GM19023 (cell line): ENCODE data around the gene GEMIN8.

Source experiments
- ATAC-seq: cut with Tn5 transposase; IDR thresholded peaks from one replicate; pipeline ENCODE4 v1.9.1; 2021; ENCODE audit warnings: mild to moderate bottlenecking, moderate library complexity; ENCODE audit not compliant: unreplicated experiment

The GEMIN8 gene, protein sequence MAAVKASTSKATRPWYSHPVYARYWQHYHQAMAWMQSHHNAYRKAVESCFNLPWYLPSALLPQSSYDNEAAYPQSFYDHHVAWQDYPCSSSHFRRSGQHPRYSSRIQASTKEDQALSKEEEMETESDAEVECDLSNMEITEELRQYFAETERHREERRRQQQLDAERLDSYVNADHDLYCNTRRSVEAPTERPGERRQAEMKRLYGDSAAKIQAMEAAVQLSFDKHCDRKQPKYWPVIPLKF

DNA sequence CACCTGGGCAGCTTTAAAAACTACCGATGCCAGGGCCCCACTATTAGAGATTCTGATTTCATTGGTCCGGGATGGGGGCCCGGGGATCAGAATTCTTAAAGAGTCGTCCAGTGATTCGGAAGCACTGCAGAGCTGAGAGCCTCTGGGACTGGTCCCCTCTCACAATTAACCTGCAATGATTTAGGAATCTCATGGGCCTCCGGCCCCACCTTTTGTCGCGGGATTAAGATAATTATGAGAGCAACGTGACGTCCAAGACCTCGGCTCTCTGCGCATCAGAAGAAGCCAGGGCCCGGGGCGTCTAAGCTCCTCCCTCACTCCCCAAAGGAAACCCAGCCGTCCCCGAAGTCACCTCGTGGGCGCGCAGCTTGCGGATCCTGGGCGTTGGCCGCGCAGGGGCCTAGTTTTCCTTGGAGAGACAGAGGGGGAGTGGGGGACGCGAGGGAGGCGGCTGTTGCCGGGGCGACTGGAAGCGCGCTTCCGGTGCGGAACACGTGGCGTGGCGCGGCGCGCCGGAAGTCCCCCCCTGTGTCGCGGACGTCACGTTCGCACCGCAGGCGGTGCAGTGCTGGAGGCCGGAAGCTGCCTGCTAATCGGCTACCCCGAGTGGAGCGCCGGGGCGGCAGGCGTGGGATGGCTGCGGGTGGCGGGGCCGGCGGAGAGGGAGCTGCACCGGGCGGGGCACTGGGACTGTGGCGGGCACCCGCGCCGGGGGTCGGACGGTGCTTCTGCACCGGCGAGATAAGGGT is at the start of gene GEMIN8:
GEMIN8 (minus strand) TSS at position 468 of the 749 bp plus-strand sequence. CDS start 8,414 bp downstream, outside the sequence.
- ATAC-seq, result peak; percentile 90

DNA sequence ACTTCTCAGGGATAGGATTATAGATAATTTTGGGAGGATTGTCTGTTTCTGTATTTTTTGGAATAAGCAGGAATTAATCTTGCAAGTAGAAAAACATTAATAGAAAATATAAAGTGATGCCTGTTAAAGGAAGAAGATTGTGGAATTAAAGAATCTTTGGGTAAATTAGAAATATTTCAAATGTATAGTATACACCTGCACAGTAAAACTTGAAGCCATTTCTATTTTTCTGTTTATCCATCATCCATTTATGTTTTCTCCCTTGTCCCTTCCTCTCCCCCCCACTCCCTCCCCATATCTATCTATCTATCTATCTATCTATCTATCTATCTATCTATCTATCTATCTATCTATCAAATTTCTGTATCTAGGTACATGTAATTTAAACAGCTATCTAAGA is 46.9 kb upstream of the GEMIN8 start:
- no peak for ATAC-seq

DNA sequence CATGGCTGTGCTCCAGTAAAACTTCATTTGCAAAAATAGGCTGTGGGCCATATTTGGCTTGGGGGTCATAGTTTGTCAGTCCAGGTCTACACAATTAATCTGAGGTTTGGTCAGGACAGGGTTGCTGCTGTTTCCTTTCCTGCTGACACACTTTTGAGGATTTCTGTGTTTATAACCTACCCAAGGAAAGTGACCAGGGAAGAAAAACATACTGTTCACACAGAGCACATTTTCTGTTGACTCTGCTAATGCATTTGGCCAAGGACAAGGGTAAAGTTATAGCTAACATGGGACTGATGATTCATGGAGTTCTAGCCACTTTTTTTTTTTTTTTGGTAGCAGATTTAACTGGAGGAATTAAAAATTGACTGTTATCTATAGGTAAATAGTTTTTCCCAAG is 43.9 kb upstream of the GEMIN8 start:
- ATAC-seq, result no peak

DNA sequence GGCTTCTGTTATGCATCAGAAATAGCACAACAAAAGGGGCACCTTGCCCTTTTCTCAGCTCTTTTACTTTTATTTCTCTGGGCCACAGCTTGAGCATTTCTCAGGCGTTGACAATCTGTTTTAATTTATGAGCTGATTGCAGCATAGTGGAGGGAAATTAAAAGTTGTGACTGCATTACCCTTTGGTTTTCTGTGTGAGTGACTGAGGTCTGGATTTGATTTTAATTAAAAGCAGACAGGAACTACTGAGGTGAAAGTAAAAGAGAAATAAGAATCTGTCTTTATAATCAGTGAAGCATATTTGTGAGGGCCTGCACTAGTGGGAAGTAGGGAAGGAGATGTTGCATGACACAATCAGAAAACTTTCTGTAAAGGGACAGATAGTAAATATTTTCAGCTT is 43.4 kb upstream of the GEMIN8 start:
- no peak for ATAC-seq

DNA sequence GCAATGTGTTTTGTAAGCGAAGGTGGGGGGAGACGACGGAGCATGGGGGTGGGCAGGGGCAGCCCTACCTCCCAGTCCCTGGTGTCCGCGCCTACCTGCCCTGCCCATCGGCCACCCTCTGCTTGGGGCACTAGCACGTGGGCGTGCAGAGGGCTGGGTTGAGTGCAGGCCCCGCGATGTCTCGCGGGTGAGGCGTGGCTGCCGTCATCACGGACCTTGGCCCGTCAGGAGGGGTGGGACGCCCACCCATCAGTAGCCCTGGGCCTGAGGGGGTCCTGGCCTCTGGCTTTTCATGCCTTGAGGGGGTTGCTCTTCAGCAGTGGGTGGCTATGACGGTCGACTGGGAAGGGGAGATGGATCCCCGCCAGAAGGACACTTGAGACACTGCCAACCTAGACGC is 36.1 kb upstream of the GEMIN8 start:
- no peak for ATAC-seq

DNA sequence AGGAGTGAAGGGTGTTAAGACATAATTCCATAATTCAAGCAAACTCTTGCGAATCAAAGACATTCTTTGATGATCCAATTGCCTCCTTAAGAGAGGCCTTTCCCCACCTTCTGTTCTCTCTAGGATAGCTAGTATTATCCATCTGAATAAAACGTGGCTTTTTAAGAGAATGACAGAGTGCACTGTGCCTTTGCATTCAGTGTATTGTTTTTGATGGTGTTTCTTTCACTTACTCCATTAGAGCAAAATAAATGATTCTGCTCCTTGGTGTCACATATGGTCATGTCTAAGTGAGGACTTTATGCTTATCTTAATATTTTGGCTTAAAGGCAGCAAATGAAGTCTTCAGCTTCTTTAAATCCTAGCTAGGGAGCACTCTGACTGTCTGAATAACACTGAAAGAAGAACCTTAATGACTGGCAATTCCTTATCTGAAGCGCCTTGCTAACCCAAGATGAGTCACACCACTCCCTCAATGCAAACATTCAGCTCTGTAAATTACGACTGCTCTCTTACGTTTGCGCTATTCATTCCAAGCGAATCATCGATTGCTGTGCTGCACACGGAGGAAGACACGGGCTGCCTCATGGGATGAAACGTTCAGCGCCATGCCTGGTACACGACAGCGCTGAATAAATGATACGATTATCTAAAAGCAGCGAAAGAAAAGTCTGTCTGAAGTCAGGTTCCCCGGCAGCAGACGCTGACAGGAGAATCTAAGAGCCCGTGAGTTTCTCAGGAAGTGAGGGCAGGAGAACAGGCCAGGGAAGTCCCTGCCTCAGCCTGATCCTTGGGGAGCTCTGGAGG is 35.1 kb upstream of the GEMIN8 start:
- ATAC-seq, result no peak

DNA sequence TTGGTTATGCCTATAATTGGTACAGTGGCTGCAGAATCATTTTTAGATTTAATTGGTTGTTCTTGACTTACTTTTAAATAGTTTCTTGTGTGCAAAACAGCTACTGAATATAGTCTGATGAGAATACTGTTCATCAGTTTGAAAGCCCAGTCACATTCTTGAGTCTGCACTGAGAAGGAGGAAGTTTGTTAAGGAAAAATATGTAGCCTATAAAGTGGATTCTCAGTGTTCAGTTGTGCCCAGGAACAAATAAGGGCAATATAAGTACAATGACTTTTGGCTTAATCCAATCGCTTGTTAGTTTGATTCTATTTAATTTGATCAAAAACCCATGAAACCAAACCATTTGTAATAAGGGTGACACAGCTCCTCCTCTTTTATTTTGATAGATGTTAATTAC is 32.8 kb upstream of the GEMIN8 start:
- ATAC-seq, result no peak

DNA sequence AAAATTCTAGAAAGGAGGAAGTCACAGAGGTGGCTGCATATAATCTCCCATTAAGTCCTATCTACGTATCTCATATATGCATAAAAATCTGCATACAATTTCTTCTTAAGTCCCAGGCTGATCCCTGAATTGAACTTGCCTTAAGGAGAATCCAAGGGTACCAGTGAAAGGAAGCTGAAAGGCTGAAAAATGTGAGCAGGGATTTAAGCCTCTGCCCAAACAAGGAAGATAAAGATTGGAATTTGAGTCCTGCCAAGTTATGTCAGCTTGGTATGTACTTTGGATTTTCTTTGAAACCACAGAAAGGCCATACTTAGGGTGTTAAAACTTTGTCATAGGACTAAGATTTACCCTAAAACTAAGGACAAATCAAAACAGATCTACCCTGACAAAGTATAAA is 26.5 kb upstream of the GEMIN8 start:
- no peak for ATAC-seq

DNA sequence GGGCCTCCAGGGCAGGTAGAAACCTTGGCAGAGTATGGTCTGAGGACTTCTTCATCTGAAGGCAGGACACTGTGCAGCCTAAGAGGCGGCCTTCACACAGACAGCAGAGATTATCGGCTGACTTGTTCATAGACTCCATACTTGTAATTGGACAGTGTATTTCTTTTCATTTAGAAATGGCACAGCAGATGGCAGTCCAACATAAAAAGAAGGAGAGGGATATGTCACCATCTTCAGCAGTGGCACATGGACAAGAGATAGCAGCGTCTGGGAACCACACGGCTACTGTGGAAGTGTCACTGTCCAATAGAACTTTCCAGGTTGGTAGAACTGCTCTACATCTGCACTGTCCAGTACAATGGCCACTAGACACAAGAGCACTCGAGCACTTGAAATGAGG is 21.7 kb upstream of the GEMIN8 start:
- ATAC-seq, result no peak

DNA sequence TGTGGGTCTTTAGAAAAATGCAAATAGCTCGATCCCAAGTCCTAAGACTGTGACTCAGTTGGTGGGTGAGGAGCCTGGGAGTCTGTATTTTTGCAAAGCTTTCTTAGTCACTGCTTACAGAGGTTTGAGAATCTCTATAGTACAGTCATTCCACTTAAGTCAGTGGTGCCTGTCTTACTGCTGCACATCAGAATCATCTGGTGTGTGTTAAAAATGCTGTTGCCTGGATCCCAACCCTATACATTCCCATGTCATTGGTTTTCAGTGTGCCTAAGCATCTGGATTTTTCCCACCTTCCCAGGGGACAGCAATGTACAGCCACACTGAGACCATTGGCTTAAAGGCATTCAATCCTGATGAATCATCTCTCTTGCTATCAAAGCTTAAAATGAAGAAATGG is 21.0 kb upstream of the GEMIN8 start:
- ATAC-seq, result no peak

DNA sequence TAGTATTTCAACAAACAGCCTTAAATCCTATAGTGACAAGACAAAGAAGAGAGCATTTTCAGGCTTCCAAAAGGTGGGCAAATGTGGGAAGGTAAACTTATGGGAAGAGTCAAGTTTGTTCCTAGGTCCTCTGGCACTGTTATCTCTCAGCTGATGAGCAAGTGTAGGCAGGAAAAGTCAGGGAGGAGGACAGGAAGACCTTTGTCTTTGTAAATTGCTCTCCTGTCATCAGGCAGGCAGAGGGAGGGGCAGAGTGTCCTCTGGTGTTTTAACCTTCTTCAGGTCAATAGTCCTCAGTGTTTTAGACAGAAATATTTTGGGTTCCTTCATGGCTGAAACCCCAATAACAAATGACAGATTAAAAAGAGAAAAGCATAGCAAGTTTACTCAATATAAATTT is 13.5 kb upstream of the GEMIN8 start:
- ATAC-seq, result no peak

DNA sequence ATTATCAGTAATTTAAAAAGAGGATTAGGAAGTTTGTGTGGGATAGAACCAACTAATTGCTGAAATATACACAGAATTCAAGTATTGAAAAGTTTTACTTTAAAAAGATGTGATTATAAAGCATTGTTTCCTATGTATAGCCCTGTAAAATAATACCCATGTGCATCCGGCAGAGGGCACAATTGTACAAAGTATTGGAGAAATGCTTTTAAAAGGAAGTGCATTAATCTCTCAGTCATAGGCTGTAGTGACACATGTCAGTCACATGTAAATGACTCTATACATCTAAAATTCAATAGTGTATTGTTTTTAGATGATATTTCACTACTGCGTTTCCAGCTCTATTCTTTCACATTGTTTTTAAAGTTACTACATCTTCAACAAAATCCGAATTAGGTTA is 9.7 kb upstream of the GEMIN8 start:
- no peak for ATAC-seq

DNA sequence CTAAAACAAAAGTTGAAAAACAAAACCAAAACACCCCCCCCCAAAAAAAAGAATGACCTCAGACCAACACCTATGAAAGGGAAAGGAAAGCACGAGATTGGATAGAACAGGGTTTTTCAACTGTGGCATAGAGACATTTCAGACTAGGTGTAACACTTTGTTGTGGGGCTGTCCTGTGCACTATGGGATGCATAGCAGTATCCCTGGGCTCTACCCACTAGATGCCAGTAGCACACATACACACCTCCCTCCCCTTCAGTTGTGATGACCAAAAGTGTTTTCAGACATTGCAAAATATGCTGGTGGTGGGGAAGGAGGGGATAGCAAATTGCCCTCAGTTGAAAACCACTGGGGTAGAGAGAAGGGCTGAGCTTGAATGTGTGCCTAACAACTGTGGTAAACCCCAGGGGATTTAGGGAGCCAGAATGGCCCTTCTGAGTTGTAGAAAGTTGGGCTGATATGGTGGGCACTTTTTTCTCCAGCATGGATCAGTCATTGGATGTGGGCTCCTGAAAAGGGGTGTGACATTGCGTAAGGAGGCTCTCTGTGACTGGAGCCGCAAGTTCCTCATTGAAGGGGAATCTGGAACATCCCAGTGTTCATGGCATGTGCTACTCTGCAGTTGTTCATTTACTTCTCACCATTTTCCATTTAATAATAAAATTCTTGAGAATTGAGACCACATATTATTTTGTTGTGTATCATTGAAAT is 8.8 kb upstream of the GEMIN8 start:
- no peak for ATAC-seq

DNA sequence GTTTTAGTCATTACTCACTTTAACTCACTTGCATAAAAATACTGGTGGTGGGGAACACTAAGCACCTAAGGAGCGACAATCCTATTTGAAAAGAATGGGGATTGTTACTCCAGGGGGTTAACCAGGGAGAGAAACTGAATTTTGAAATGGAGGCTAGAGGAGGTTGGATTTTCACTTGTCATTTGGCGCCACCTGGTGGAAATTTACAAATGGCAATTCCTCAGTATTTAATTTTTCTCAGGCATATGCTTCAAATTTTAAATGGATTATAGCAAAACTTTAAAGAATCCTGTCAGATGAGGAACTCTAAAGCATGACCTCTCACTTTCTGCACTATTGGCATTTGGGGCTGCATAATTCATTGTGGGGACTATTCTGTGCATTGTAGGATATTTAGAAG is 2.7 kb upstream of the GEMIN8 start:
- no peak for ATAC-seq

DNA sequence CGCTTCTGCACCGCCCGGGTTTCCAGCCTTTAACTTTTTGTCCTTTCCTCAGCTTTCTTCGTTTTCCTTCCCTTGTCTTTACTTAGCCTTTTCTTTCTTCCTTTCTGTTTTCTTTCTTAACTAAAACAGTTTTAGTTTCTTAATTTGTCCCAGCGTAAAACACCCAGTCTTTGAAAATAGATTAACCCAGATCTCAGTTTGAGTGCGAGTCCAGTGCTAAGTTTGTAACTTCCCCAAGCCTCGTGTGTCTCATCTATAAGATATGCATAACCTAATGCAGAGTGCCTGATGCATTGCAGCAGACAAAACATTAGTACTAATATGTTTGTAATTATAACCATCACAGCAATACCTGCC is 460 bp upstream of the GEMIN8 start:
- peak; percentile 13 for ATAC-seq

DNA sequence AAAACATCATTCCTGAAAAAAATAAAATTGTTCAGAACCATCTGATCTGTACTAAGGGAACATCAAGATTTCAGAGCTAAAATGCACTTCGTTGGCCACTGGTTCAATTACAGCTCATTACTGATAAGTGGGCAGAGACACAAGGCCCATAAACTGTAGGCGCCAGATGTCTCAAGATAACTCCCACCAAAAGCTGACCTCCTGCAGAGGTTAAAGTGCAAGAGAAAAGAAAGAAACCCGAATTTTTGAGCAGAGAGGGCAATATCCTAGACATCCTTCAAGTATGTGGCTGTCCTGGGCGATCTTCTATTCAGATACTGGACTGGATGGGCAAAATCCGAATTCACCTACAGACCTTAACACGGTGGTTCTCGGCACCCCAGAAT is 660 bp downstream of the GEMIN8 start:
- ATAC-seq, result no peak

DNA sequence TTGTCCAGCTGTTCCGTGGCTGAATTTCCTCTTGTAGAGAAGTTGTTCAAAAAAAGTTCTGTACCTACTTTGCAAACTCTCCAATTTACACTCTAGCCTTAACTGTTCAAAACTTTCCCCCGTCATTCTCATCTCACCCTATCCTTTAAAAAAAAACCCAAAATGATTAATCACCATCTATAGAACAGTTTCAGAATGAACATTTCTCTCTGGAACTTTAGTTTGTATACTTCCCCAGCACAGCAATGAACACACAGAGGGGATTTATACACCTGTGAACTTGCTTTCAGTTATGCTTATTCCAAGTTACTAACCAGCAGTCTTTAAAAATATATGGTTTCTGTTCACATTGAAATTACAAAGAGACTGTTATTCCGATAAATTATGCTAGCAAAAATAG is 1.2 kb downstream of the GEMIN8 start:
- ATAC-seq, result no peak

DNA sequence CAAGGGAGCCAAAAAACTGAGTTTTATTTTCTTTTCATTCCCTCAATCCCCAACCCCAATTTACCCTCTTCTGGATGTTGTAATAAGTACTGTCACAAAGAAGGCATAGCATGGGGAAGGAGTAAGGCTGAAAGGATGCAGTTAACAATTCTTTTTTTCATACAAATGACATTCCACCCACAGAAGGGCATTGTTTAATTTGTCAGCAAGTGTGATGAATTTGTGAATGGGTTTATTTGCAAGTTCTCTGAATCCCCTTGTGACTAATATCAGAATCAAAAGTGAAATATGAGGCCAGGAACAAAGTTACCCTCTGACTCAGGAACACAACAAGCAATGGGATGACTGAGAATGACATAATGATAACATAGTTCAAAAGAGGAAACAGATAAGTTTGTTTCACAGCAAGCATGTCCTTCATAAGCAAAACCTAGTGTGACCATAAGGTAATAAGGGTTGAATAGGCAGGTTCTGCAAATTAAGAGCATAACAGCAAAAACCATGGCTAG is 2.1 kb downstream of the GEMIN8 start:
- ATAC-seq, result peak; percentile 26

DNA sequence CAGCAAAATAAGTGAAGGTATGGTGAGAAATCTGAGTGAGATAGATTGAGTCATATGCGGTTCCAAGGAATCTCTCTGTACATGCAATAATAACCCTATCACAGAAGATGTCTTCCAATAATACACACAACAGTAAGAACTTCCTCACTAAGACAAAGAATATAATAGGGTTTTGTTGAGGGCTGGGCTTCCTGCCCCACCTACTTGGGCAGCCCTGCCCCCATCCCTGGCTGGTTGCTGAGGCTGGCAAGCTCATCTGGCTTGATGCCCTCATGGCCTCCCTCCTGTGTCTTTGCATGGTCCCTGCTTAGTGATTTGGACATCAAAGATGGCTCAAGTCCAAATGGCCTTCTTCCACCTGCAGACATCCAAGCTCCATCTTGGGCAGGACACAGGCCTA is 2.7 kb downstream of the GEMIN8 start:
- ATAC-seq, result no peak

DNA sequence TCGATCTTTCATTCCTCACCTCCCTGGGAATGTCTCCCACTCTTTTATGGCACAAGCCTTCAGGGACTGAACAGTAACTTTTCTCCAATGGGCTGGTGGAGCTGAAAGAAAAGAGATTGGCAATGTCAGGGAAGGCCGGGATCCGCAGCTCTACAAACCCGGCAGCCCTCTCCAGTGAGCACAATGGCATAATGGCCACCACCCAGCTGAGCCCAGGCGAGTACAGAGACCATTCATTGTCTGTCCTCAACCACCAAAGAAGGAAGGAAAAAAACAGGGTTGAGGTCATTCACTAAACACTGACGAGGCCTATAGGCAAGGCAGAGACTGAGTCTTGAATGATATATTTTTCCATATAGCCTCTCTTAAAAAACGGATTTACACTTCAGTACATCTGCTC is 3.6 kb downstream of the GEMIN8 start:
- ATAC-seq, result no peak

DNA sequence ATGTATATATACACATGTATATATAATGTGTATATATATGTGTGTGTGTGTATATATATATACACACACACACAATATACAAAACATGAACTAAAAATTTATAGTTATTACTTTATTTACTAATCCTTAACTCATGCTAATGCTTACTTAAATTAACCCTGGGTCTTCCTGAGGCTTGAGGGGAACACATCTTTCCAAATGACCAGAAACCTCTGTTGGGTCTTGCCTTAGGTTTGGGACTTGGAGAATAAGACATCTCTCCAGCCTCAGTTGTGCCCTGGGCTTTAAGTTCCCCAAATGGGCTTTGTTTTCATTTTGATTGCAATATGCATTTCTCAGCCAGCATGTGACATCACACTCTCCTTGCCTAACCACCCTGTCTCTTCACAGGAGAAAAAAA is 7.7 kb downstream of the GEMIN8 start:
- no peak for ATAC-seq
